GM11168 (cell line): Measurements from ENCODE around the gene DDX23.

Experiments used
- in situ Hi-C: fragments of 300-500 bp; cut with MboI; formaldehyde crosslinking; loops from one replicate; pipeline ENCODE4 v1.12.0; 2022; ENCODE audit warnings: low sequenced_read_pairs; ENCODE audit not compliant: unreplicated experiment

DDX23 gene

GRCh38 chr12:48826209-48826855 lies 25.6 kb downstream of the DDX23 start:
- in situ Hi-C loops = no loop called here

GRCh38 chr12:48824905-48825304 lies 27.1 kb downstream of the DDX23 start:
- in situ Hi-C loops = no loop called here

- in situ Hi-C loops = no loop called here
These were observed 27.9 kb downstream of the DDX23 start for GRCh38 chr12:48824112-48824511.

- in situ Hi-C loops = no loop called here
These were observed 28.7 kb downstream of the DDX23 start for GRCh38 chr12:48823281-48823680.

GRCh38 chr12:48822711-48823110 lies 29.3 kb downstream of the DDX23 start:
- in situ Hi-C loops = no loop called here

- in situ Hi-C loops = no loop called here
These were observed 29.8 kb downstream of the DDX23 start for GRCh38 chr12:48822139-48822538.

GRCh38 chr12:48819986-48820725 lies 31.8 kb downstream of the DDX23 start:
- in situ Hi-C loops = no loop called here

- in situ Hi-C loops = no loop called here
These were observed 33.0 kb downstream of the DDX23 start for GRCh38 chr12:48818831-48819590.

- in situ Hi-C loops = no loop called here
These were observed 33.8 kb downstream of the DDX23 start, which contains the start of gene CACNB3 for GRCh38 chr12:48817873-48818830. Gene CACNB3, plus strand, starts transcription at chr12:48818496. Its CDS starts 434 bp downstream, at chr12:48818930.

- in situ Hi-C loops = no loop called here
These were observed 35.7 kb downstream of the DDX23 start for GRCh38 chr12:48816143-48816854.

GRCh38 chr12:48815126-48816110 lies 36.5 kb downstream of the DDX23 start:
- in situ Hi-C loops = no loop called here

GRCh38 chr12:48814262-48815125 lies 37.5 kb downstream of the DDX23 start:
- in situ Hi-C loops = no loop called here

- in situ Hi-C loops = no loop called here
These were observed 38.3 kb downstream of the DDX23 start for GRCh38 chr12:48813465-48814261.

GRCh38 chr12:48812389-48812788 lies 39.6 kb downstream of the DDX23 start:
- in situ Hi-C loops = no loop called here

- in situ Hi-C loops = no loop called here
These were observed 40.4 kb downstream of the DDX23 start for GRCh38 chr12:48811437-48812090.

GRCh38 chr12:48810903-48811431 lies 41.0 kb downstream of the DDX23 start:
- in situ Hi-C loops = no loop called here
